Central memory CD4-positive, alpha-beta T cell (primary cell): ENCODE measurements around the gene TMEM14B.
"Not testable (repeated sequence)": the region's sequence is repeated elsewhere in the genome, so short reads cannot be mapped to it uniquely, and the experiment has no call there.

ENCODE experiments used
- DNase-seq: peaks from one replicate; pipeline ENCODE4 v3.0.0; 2022
- total RNA-seq, 3 experiments: gene quantifications; one replicate each; lab custom pipeline; 2026; lab: John Stamatoyannopoulos, UW

Gene TMEM14B
- total RNA-seq, result 18.5 to 33.9 (median 28.8) reads per million in 3 experiments

- DNase-seq, result peak; percentile 98
Observed at GRCh38 chr6:10747251-10747972, at the start of gene TMEM14B. Gene TMEM14B (plus strand): TSS chr6:10747805. CDS start chr6:10749246, 1,441 bp downstream.

DNA sequence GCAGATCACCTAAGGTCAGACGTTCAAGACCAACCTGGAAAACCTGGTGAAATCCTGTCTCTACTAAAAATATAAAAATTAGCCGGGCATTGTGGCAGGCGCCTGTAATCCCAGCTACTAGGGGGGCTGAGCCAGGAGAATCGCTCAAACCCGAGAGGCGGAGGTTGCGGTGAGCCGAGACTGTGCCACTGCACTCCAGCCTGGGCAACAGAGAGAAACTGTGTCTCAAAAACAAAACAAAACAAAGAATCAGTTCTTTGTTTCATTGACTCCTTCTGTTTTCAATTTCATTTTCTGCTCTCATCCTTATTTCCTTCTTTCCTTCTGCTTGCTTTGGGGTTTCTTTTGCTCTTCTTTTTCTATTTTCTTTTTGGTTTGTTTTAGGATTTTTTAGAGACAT is 33.6 kb upstream of the TMEM14B start:
- DNase-seq, result no peak

DNA sequence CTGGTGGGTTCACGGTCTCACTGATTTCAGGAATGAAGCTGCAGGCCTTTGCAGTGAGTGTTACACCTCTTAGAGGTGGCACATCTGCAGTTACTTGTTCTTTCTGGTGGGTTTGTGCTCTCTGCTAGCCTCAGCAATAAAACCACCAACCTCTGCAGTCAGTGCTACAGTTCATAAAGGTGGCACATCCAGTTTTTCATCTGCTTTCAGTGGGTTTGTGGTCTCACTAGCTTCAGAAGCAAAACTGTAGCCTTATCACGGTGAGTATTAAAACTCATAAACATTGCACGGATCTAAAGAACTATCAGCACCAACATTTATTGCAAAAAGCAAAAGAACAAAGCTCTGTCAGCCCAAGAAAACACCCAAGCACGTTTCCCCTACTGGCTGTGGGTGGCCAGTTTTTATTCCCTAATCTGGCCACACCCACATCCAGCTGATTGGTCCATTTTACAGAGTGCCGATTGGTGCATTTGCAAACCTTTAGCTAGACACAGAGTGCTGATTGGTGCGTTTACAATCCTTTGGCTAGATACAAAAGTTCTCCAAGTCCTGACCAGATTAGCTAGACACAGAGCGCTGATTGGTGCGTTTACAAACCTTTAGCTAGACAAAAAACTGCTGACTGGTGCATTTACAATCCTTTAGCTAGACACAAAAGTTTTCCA is 28.2 kb upstream of the TMEM14B start:
- DNase-seq, result peak; percentile 28

GRCh38 chr6:10719964-10720264 is 27.7 kb upstream of the TMEM14B start:
- no peak for DNase-seq

GRCh38 chr6:10720265-10720959 is 27.2 kb upstream of the TMEM14B start:
- peak; percentile 65 for DNase-seq

GRCh38 chr6:10720960-10721849 is 26.4 kb upstream of the TMEM14B start:
- DNase-seq, result peak; percentile 35

DNA sequence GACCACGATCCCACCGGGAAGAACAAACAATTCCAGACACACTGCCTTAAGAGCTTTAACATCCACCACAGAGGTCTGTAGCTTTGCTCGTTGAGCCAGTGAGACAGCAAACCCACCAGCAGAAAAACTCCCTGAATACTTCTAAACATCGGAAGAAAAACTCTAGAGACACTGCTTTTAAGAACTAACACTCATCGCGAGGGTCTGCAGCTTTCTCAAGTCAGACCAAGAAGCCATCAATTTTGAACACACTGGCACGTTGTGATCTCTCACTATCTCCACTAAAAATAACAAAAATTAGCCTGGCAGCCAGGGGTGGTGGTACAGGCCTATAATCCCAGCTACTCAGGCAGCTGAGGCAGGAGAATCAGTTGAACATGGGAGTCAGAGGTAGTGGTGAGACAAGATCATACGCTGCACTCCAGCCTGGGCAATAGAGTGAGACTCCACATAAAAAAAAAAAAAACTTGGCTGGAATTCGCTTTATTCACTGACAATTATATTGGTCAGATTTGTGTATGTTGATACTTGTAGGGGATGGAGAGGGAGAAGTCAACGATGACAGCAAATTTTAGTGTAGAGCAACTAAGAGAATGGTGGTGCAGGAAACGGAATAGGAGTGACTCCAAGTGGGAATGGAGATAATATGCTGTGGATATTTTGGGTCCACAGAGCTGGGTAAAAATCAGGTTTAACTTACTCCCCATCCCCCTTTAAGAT is 25.6 kb upstream of the TMEM14B start:
- DNase-seq, result no peak

DNA sequence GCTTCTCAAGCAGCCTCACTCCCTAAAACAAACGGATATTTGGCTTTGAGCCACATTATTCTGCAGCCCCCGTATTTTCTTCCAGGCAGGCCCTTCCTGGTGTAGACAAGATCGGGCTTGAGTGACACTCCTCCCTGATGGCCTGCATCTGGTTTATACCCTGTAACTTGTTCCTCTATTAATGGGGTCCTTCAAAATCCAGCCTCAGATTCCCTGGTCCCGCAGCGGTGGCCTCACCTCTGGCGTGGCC is 25.1 kb upstream of the TMEM14B start:
- DNase-seq, result peak; percentile 0

DNA sequence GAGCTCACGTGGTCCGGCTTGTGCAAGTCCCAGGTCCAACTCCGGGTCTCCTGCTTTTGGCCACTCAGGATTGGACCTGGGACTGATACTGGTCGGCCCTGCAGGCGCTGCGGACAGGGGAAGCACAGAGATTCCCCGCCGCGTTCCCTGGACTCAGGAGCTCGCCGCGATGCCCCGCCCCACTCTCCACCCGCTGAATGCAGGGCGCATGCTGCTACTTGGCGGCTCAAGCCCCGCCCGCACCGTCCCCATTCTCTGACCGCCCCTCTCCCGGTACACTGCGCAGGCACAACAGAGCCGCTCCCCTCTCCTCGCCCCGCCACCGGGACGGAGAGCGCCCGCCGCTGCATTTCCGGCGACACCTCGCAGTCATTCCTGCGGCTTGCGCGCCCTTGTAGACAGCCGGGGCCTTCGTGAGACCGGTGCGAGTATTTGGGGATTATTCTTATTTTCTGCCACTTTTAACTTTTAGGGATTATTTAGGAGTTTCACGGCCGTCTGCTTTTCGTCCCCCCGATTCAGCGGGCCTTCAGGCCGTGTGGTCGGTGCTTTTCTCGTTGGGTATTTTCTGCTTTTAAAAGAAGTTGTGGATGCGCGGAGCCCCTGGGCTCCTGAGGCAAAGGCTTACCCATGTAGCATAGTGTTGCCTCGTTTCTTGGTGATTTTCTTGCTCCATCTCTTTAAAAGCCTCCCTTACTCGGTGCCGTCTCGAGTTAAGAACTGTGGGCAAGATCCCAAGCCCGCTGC is 24.6 kb upstream of the TMEM14B start, which contains the start of gene TMEM14C:
Gene TMEM14C (plus strand): TSS at position 251 of the 747 bp plus-strand sequence. CDS start 1,544 bp downstream, outside the sequence.
- peak; percentile 69 for DNase-seq

GRCh38 chr6:10723567-10723881 is 24.1 kb upstream of the TMEM14B start:
- no peak for DNase-seq

DNA sequence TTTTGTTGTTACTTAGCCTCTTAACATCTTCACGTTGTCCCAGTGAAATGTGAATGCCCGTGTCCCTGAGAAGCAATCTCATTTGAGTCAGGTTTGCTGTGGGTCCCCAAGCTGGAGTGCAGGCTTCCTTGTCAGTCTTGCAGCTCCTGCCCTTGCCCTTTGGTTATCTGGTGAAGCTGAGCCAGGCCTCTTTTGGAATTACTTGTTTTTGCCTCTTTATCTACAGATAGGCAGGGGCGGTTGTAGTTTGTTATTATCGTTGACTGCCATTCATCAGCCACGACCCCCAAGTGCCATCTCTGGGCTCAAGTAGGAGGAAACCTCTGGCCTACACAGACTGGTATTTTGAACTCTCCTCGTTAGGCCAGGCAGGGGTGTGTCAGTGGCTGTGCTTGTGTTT is 22.6 kb upstream of the TMEM14B start:
- no peak for DNase-seq

DNA sequence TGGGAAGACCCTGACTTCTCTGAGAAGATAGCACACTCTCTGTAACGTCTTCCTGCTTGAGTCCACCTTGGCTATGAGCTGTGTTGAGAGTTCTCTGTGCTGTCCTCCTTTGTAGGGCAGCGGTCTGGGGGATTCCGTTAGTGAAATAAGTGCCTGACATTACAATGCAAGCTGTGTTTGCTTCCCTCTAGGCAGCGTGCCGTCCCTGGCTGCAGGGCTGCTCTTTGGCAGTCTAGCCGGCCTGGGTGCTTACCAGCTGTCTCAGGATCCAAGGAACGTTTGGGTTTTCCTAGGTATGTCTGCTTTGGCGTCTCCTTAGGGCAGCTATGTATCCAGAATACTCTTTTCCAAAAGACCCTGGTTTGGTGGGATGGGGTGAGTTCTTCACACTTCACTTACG is 21.9 kb upstream of the TMEM14B start:
- no peak for DNase-seq

- no peak for DNase-seq
Observed at GRCh38 chr6:10730254-10730653, 17.4 kb upstream of the TMEM14B start.

- no peak for DNase-seq
Observed at GRCh38 chr6:10733151-10733715, 14.4 kb upstream of the TMEM14B start.

- DNase-seq, result no peak
Observed at GRCh38 chr6:10733863-10734262, 13.7 kb upstream of the TMEM14B start.

GRCh38 chr6:10736731-10737130 is 10.9 kb upstream of the TMEM14B start:
- DNase-seq, result no peak

DNA sequence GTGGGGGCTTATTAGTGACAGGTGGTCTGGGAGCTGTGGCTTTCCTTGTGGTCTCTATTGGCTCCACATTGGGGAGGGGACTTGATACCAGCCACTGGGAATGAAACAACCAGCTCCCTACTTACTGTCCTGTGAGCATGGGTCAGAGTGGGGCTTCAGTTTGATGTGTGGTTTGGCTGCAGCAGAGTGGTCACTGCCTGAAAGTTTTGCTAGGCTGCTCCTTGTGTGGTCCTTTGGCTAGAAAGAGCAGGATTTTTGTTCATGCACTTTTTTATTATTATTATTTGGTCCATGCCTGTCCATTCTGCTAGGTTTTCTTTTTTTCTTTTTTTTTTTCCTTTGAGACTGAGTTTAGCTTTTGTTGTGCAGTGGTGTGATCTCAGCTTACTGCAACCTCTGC is 7.5 kb upstream of the TMEM14B start:
- no peak for DNase-seq

GRCh38 chr6:10741643-10742042 is 6.0 kb upstream of the TMEM14B start:
- DNase-seq, result not testable (repeated sequence)

- no peak for DNase-seq
Observed at GRCh38 chr6:10742251-10742650, 5.4 kb upstream of the TMEM14B start.

GRCh38 chr6:10743515-10743914 is 4.1 kb upstream of the TMEM14B start:
- no peak for DNase-seq

- DNase-seq, result no peak
Observed at GRCh38 chr6:10745116-10745515, 2.5 kb upstream of the TMEM14B start.

- no peak for DNase-seq
Observed at GRCh38 chr6:10746915-10747250, 722 bp upstream of the TMEM14B start.
